Measurements from ENCODE around the gene CLCNKB. TPM values are rescaled to one million over a fixed set of nuclear protein-coding genes. Genes with fewer than 3 reads are reported as not detected.
"Not testable (repeated sequence)": the region's sequence is repeated elsewhere in the genome, so short reads cannot be mapped to it uniquely, and the experiment has no call there.

CLCNKB gene
- total and polyA plus RNA-seq, 3 donors from 2014 or later, result 2.3 to 4.2 (median 3.7) TPM

DNA sequence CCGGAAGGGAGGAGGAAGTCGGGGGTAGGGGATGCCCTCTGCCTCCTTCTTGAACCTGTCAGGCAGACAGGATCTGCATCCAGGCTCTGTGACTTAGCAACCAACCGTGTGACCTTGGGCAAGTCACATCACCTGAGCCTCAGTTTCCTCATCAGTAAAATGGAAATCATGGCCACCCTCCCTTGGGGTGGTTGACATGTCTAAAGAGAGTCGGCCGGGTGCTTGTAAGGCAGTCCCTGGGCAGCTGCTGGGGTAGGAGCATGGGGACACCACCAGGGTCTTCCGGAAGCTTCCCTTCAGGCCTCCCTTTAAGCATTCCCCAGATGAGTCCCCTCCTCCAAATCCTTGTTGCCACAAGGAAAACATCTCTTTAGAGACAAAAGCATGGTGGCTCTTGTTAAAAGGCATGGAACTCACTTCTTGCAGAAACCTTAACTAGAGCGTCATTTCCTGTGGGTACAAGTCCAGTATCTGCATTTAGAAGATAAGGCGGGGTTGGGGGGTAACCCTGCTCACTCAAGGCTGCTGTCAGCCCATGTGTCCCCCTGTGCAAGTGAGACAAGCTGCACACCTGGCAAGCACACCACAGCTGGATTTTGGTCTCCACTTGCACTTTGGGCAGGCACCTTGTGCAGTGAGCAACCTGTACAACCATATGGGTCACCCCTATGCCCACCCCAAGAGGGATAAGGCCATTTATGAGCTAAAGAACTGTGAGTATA is 10.4 kb downstream of the CLCNKB start:
- intact Hi-C loops (cut with DNase I; ENCODE audit: low total_unique reads), result no loop called here

DNA sequence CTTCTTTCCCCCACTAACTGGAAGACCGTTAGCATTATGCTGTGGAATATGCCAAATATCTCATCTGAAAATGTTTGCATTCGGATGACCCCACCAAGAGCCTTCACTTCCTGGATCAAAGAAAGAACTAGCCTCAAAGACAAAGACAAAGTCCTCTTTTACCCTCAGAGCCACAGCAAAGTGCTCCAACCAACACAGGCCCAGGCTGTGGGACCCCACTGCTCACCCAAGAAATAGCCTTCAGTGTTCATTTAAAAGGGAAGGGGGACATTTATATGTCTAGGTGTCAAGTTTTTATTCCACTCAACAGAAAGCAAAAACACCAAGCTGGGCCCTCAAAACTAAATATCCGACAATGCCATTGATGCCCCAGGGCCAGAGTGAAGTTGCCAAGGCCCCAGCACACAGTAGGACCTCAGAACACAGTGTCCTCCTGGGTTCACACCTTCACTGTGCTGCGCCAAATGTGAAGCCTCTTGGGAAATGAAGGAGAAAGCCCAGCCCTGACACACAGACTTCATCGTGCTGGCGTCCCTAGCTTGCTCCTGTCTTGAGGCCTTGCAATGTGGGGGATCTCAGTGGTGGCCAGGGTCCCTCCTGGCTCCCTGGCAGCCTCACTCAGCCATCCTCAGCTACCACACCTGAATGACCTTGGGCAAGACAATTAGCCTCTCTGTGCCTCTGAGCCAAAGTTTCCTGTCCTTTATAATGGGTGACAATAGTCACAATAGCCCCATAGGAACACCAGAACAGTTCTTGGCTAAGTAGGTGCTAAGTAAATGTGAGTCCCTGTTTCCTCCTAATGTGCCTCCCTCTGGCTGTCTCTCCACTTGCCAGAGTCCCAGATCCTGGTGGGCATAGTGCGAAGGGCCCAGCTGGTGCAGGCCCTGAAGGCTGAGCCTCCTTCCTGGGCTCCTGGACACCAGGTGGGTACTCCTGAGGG is 11.3 kb downstream of the CLCNKB start:
- Histone ChIP-seq H3K27me3 (no peaks in the 10 kb centered on the region), H3K27ac (no peak overlapping the region), H3K4me1 (peaks cover 6% of the 10 kb centered on the region), H3K9me3 (no peaks in the 10 kb centered on the region), H3K36me3 (ENCODE audit: low read depth, missing control alignments) (no peaks in the 10 kb centered on the region), H3K4me3 (no peak overlapping the region)
- 78 to 81% methylated on average over 7 of the region's 7 CpGs for WGBS, 2 donors
- no peak for DNase-seq
- TF ChIP-seq POLR2A (IDR thresholded peaks at IDR 0.05), result no peak
- TF ChIP-seq, protein P1, sequence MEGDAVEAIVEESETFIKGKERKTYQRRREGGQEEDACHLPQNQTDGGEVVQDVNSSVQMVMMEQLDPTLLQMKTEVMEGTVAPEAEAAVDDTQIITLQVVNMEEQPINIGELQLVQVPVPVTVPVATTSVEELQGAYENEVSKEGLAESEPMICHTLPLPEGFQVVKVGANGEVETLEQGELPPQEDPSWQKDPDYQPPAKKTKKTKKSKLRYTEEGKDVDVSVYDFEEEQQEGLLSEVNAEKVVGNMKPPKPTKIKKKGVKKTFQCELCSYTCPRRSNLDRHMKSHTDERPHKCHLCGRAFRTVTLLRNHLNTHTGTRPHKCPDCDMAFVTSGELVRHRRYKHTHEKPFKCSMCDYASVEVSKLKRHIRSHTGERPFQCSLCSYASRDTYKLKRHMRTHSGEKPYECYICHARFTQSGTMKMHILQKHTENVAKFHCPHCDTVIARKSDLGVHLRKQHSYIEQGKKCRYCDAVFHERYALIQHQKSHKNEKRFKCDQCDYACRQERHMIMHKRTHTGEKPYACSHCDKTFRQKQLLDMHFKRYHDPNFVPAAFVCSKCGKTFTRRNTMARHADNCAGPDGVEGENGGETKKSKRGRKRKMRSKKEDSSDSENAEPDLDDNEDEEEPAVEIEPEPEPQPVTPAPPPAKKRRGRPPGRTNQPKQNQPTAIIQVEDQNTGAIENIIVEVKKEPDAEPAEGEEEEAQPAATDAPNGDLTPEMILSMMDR (IDR thresholded peaks at IDR 0.05), result no peak
- intact Hi-C loops (cut with DNase I; ENCODE audit: low total_unique reads), result no loop called here

More for the DNA sequence above, 10.4 kb downstream of the CLCNKB start:
- DNase-seq, result no peak
- WGBS, 2 donors, result 64 to 68% methylated on average over 5 to 6 of the region's 8 CpGs
- H3K4me1 ChIP-seq, result peaks cover 6% of the 10 kb centered on the region
- no peak overlapping the region for H3K4me3 ChIP-seq
- H3K27ac ChIP-seq, result no peak overlapping the region
- no peaks in the 10 kb centered on the region for H3K27me3 ChIP-seq
- H3K9me3 ChIP-seq, result no peaks in the 10 kb centered on the region
- H3K36me3 ChIP-seq (ENCODE audit: low read depth, missing control alignments), result no peaks in the 10 kb centered on the region
- no peak for TF ChIP-seq POLR2A (IDR thresholded peaks at IDR 0.05)

DNA sequence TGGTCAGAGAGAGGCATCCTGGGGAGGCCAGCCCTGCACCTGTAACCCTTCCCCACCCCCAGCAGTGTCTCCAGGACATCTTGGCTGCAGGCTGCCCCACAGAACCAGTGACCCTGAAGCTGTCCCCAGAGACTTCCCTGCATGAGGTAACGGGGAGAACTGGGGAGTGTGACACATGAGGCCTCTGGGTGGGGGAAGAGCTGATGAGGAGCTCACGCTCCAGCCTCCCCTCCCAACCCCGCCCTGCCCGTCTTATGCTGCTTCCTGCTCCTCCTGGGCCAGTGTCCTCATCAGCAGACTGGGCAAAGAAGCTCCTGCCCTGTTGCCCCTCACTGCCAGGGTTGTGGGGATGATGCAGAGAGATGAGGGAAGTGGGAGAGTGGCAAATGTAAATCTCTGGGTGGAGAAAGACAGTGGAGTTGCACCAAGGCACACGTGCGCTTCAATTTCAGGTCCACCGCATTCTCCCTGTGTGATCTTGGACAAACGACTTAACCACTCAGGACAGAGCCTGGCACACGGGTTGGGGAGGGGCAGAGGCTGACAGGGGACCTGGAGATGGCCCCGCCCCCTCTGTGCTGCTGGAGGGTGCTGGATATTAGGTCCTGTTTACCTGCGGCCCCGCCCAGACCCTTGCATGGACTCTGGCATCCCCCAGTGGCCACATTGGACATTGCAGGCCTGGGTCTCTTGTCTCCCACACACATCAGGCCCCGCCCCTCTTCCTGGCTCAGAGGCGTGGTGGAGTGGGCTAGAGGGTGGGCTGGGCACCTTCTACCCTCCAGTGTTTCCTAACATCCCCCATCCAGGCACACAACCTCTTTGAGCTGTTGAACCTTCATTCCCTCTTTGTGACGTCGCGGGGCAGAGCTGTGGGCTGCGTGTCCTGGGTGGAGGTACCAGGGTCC is 12.3 kb downstream of the CLCNKB start:
- peak; percentile 92 for DNase-seq
- WGBS, 2 donors, result 37 to 47% methylated on average over 15 to 18 of the region's 18 CpGs
- intact Hi-C loops (cut with DNase I; ENCODE audit: low total_unique reads), result no loop called here
- no peak overlapping the region for H3K27ac ChIP-seq
- H3K36me3 ChIP-seq (ENCODE audit: low read depth, missing control alignments), result no peaks in the 10 kb centered on the region
- H3K4me3 ChIP-seq, result no peak overlapping the region
- H3K27me3 ChIP-seq, result no peaks in the 10 kb centered on the region
- no peaks in the 10 kb centered on the region for H3K9me3 ChIP-seq
- TF ChIP-seq, protein P1 (IDR thresholded peaks at IDR 0.05), result peak; percentile 85 to 95 (median 88)
- no peak for TF ChIP-seq POLR2A (IDR thresholded peaks at IDR 0.05)
- H3K4me1 ChIP-seq, result peaks cover 6% of the 10 kb centered on the region

DNA sequence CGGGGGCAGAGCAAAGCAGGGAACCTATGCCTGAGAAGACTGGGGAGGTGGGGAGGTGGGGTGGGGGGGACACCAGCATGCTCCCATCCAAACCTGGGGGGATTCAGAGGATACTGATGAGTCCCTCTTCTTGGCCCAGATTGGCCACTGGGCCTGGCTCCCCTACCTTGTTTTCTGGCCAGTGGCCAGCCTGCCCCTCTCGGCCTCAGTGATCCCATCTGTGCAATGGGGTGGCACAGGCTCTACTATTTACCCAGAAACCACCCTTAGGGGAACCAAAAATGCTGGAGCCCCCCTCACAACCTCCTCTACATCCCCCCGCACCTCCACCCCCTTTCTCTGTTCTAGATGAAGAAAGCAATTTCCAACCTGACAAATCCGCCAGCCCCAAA is 12.9 kb downstream of the CLCNKB start:
- H3K9me3 ChIP-seq; H3K27ac ChIP-seq; H3K27me3 ChIP-seq; H3K4me1 ChIP-seq; H3K4me3 ChIP-seq; intact Hi-C loops (cut with DNase I; ENCODE audit: low total_unique reads); DNase-seq; H3K36me3 ChIP-seq (ENCODE audit: low read depth, missing control alignments): not testable (repeated sequence)
- 61 to 68% methylated on average over 3 of the region's 4 CpGs for WGBS, 2 donors

DNA sequence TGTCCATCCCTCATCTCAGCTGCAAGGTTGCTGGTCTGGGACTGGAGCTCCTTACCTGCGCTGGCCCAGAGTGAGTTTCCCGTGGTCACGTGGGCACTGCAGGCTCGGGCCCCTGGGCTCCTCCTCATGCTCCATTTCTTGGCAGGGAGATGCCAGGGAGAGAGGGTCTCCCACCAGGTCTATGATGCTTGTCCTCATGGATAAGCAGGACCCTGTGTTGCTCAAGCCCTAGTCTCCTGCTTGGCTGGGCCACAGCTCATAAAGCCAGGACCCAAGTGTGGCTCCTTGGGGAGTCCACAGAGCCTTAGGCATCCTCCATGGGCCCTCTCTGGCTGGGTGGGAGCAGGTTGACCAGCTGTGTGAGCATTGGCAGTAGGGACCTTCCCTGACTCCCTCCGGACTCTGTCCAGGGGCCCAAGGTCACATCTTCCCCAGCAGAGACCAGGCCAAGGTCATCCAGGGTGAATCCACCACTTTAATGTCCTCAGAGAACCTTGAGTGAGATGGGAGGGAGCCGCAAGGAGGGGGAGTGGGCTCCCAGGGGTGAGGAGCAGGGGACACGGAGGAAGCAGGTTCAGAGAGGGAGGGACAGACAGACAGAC is 13.8 kb downstream of the CLCNKB start:
- not testable (repeated sequence) for H3K27me3 ChIP-seq; H3K4me3 ChIP-seq; H3K36me3 ChIP-seq (ENCODE audit: low read depth, missing control alignments); H3K9me3 ChIP-seq; H3K27ac ChIP-seq; H3K4me1 ChIP-seq; DNase-seq
- intact Hi-C loops (cut with DNase I; ENCODE audit: low total_unique reads), result loop anchor here (1.0 kb wide), 1 partner anchor 24 kb away; no protein-coding TSS in a partner anchor
- WGBS, 2 donors, result 62 to 78% methylated on average over 6 to 7 of the region's 7 CpGs

DNA sequence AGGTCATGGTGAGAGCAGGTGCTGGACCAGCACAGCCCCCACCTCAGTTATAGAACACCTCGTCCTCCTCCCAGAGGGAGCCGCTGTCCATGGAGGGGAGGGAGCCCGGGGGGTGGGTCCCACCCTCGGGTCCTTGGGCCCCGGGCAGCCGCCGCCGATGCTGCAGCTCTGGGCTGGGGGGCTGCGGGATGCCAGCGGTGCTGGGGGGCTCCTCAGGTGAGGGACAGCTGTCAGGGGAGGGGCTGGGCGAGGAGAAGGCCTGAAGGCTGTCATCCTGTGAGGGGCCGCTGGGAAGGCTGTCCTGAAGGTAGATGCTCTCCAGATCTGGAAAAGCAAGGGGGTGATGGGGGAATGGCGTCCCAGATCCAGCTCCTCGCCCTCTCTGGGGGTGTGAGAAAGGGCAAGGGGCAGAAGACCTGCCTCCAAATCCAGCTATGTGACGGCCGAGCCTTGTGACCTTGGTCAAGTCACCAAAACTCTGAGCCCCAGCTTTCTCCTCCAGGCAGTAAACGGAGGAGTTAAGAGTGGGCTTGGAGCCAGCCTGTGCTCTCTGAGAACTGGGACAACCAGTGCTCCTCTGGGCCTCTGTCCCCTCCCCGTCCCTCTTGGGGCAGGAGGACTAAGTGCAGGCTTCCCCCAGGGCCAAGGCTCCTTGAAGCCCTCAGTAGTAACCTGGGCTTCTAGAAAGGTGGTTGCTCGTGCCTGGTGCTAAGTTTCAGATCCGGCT is 15.0 kb downstream of the CLCNKB start:
- DNase-seq; H3K9me3 ChIP-seq; H3K27ac ChIP-seq; H3K4me3 ChIP-seq; H3K4me1 ChIP-seq; intact Hi-C loops (cut with DNase I; ENCODE audit: low total_unique reads); H3K36me3 ChIP-seq (ENCODE audit: low read depth, missing control alignments); H3K27me3 ChIP-seq: not testable (repeated sequence)
- WGBS, 2 donors, result 61 to 74% methylated on average over 6 to 16 of the region's 20 CpGs

Measured in testis (tissue), 3 donors.